ENCODE measurements around the gene ACVRL1.

Gene ACVRL1

DNA sequence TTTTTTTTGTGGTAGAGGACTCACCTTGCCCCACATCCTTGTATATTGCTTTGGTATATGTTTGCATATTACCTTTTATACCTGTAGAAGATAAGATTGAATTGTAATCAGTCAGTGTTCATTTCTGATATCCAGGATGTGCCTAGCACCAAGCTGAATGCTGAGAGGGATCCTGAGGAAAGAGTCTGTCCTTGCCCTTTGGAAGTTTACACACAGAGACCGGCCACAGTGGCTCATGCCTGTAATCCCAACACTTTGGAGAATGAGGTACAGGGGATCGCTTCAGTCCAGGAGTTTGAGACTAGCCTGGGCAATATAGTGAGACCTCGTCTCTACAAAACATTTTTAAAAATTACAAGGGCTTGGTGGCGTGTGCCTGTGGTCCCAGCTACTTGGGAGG is 52.6 kb downstream of the ACVRL1 start:
- DNase-seq (ENCODE audit: low read depth in 3 of 3, low spot score in 1 of 3), result no peak

- DNase-seq (ENCODE audit: low read depth in 3 of 3, low spot score in 1 of 3), result no peak
These were observed 53.2 kb downstream of the ACVRL1 start for GRCh38 chr12:51960488-51960887.

GRCh38 chr12:51960890-51961289 is 53.6 kb downstream of the ACVRL1 start:
- no peak for DNase-seq (ENCODE audit: low read depth in 3 of 3, low spot score in 1 of 3)

DNA sequence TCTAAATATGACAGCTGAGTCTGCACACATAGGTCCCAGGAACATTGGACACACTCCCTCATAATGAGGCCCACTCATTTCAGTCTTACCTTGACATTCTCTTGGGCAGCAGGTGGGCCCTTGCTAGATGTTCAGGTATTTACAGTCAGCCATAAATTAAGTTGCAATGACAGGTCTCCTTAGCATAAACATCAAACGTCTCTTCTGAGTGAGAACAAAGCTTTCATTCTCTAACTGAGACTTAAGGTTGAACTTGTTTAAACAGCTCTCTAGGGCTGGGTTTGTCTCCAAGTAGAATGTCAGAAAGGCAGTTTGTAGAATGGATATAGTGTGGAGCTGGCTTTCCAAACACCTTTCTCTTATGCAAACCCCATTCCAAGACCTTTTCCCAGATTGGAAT is 54.5 kb downstream of the ACVRL1 start:
- DNase-seq (ENCODE audit: low read depth in 3 of 3, low spot score in 1 of 3), result no peak

- no peak for DNase-seq (ENCODE audit: low read depth in 3 of 3, low spot score in 1 of 3)
These were observed 55.4 kb downstream of the ACVRL1 start for GRCh38 chr12:51962737-51963136.

DNA sequence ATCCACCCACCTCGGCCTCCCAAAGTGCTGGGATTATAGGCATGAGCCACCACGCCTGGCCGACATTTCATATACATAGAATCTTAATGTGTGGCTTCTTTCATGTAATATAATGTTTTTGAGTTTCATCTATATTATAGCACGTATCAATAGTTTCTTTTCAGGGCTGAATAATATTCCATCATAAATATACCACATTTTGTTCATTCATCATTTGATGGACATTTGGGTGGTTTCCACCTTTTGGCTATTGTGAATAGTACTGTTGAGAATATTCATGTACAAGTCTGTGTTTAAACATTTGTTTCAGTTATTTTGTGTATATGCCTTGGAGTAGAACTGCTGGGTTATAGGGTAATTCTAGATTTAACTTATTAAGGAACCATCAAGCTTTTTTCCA is 56.2 kb downstream of the ACVRL1 start:
- no peak for DNase-seq (ENCODE audit: low read depth in 3 of 3, low spot score in 1 of 3)

DNA sequence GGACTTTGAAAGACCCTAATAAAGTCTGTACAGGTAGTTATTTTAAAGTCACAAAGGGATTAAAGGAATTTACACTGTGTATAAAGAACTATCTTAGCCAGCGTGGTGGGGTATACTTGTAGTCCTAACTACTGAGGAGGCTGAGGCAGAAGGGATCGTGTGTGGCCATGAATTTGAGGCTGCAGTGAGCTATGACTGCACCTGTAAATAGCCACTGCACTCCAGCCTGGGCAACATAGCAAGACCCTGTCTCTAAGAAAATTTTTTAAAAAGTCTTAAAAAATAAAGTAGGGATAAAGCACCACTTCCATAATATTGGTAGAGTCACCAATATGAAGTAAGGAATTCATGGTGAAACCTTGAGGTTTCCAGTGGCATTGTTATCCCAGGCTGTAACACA is 62.3 kb downstream of the ACVRL1 start:
- DNase-seq (ENCODE audit: low read depth in 3 of 3, low spot score in 1 of 3), result no peak

GRCh38 chr12:51970904-51971646 is 63.8 kb downstream of the ACVRL1 start:
- DNase-seq (ENCODE audit: low read depth in 3 of 3, low spot score in 1 of 3), result no peak

DNA sequence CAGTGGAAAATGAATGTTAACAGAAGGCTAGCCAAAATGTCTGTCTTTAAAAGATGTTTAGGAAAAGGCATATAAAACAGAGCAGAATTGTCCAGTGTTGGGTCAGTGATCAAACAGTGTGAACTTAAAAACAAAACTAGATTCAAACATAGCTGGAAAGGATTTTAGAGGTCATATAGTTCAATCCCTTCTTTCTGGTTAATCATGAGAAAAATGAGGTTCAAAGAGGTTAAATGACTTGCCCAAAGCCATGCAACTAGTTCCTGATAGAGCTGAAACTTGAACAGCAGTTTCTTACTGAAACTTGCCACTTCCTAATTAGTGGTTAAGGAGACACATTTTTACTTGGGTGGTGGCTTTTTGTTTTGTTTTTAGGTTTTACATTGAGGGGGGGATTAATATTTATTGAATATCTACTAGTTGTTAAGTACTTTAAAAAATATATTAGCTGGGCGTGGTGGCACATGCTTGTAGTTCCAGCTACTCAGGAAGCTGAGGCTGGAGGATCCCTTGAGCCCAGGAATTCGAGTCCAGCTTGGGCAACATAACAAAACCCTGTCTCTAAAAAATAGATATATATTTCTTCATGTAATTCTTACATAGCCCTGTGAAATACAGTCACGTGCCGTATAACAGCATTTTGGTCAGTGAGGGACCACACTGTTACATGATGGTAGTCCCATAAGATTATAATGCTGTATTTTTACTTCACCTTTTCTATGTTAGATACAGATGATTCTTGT is 64.5 kb downstream of the ACVRL1 start:
- DNase-seq (ENCODE audit: low read depth in 3 of 3, low spot score in 1 of 3), result no peak

- no peak for DNase-seq (ENCODE audit: low read depth in 3 of 3, low spot score in 1 of 3)
These were observed 65.1 kb downstream of the ACVRL1 start for GRCh38 chr12:51972422-51972812.

- peak in 1 of 3 donors; percentile 26 for DNase-seq (ENCODE audit: low read depth in 3 of 3, low spot score in 1 of 3)
These were observed 65.6 kb downstream of the ACVRL1 start for GRCh38 chr12:51972849-51973273.

All from stimulated activated CD4-positive, alpha-beta T cell treated with anti-CD3 and anti-CD28 coated beads, TNF-alpha, amount 100 ng/mL, for 1 hour (primary cell).